ENCODE results near the gene FRMD3. TPM values are rescaled to one million over a fixed set of nuclear protein-coding genes. Genes with fewer than 3 reads are reported as not detected.

The FRMD3 gene
- total RNA-seq, 1 donor from 2014 or later = 0.34 TPM

DNA sequence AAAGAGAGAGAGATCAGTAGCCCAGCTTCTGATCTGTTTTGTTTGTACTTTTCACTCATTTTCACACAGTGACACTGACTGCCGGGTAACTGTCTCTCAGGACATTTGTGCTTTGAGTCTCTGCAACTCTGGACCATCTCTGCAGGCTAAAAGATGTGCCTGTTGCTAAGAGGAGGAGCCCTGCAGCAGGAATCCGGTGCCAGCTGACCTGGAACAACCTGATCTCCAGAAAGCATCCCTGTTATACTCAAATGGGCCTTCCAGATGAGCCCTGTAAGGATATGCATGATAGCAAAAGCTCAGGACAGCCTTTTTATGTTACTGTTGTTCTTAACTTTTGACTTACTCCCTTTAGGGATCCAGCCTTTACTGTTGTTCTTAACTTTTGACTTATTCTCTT is 304.6 kb downstream of the FRMD3 start:
- H3K27ac Mint-ChIP-seq = no peak overlapping the region
- intact Hi-C loops (cut with micrococcal nuclease) = no loop called here
- no peak for DNase-seq (ENCODE audit: low spot score)
- no peaks in the 10 kb centered on the region for H3K9me3 Mint-ChIP-seq
- no peaks in the 10 kb centered on the region for H3K4me1 Mint-ChIP-seq (ENCODE audit: low read depth)
- H3K36me3 Mint-ChIP-seq (ENCODE audit: low read depth) = no peaks in the 10 kb centered on the region
- no peak overlapping the region for H3K4me3 Mint-ChIP-seq
- H3K27me3 Mint-ChIP-seq (ENCODE audit: insufficient read depth) = no peaks in the 10 kb centered on the region

- DNase-seq (ENCODE audit: low spot score) = no peak
- intact Hi-C loops (cut with micrococcal nuclease) = no loop called here
- H3K9me3 Mint-ChIP-seq = no peaks in the 10 kb centered on the region
- no peak overlapping the region for H3K4me3 Mint-ChIP-seq
- no peaks in the 10 kb centered on the region for H3K27me3 Mint-ChIP-seq (ENCODE audit: insufficient read depth)
- no peaks in the 10 kb centered on the region for H3K36me3 Mint-ChIP-seq (ENCODE audit: low read depth)
- no peak overlapping the region for H3K27ac Mint-ChIP-seq
- no peaks in the 10 kb centered on the region for H3K4me1 Mint-ChIP-seq (ENCODE audit: low read depth)
Observed at GRCh38 chr9:83231039-83231438, 307.2 kb downstream of the FRMD3 start.

DNA sequence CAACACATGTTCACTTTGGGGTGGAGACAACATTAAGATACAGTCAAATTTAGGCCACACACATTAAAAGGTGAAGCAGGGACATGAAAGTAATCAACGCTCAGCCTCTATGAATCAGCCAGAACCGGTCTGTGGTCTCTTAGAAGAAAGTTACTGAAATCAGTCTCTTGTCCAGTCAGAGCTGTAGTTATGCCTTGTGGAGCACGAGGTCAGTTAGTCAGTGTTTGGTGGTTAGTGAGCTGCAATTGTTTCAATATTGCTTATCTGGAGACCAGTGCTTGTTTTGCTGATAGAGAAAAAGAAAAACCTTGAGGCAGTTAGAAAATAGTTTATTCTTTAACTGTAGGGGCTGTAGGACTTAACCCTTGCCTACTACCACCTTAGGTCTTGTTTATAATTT is 317.5 kb downstream of the FRMD3 start:
- Mint-ChIP-seq H3K36me3 (ENCODE audit: low read depth) (no peaks in the 10 kb centered on the region), H3K27ac (no peak overlapping the region), H3K4me3 (no peak overlapping the region), H3K4me1 (ENCODE audit: low read depth) (peaks cover 7% of the 10 kb centered on the region), H3K9me3 (no peaks in the 10 kb centered on the region), H3K27me3 (ENCODE audit: insufficient read depth) (peaks cover 20% of the 10 kb centered on the region)
- DNase-seq (ENCODE audit: low spot score) = no peak
- intact Hi-C loops (cut with micrococcal nuclease) = no loop called here

- Mint-ChIP-seq H3K4me3 (peak overlapping the region; percentile 85), H3K9me3 (no peaks in the 10 kb centered on the region), H3K27me3 (ENCODE audit: insufficient read depth) (peaks cover 20% of the 10 kb centered on the region), H3K36me3 (ENCODE audit: low read depth) (no peaks in the 10 kb centered on the region), H3K4me1 (ENCODE audit: low read depth) (peaks cover 7% of the 10 kb centered on the region), H3K27ac (no peak overlapping the region)
- DNase-seq (ENCODE audit: low spot score) = no peak
- intact Hi-C loops (cut with micrococcal nuclease) = no loop called here
Observed at GRCh38 chr9:83219924-83220438, 318.2 kb downstream of the FRMD3 start.

- H3K27me3 Mint-ChIP-seq (ENCODE audit: insufficient read depth) = peaks cover 20% of the 10 kb centered on the region
- DNase-seq (ENCODE audit: low spot score) = no peak
- peaks cover 7% of the 10 kb centered on the region for H3K4me1 Mint-ChIP-seq (ENCODE audit: low read depth)
- H3K4me3 Mint-ChIP-seq = peak overlapping the region; percentile 85
- no peaks in the 10 kb centered on the region for H3K9me3 Mint-ChIP-seq
- no peak overlapping the region for H3K27ac Mint-ChIP-seq
- intact Hi-C loops (cut with micrococcal nuclease) = no loop called here
- no peaks in the 10 kb centered on the region for H3K36me3 Mint-ChIP-seq (ENCODE audit: low read depth)
Observed at GRCh38 chr9:83219154-83219923, 318.9 kb downstream of the FRMD3 start.

GRCh38 chr9:83218411-83219090 is 319.6 kb downstream of the FRMD3 start:
- Mint-ChIP-seq H3K9me3 (no peaks in the 10 kb centered on the region), H3K27me3 (ENCODE audit: insufficient read depth) (peaks cover 20% of the 10 kb centered on the region), H3K4me3 (peak overlapping the region; percentile 44), H3K27ac (no peak overlapping the region), H3K36me3 (ENCODE audit: low read depth) (no peaks in the 10 kb centered on the region), H3K4me1 (ENCODE audit: low read depth) (peaks cover 7% of the 10 kb centered on the region)
- DNase-seq (ENCODE audit: low spot score) = no peak
- intact Hi-C loops (cut with micrococcal nuclease) = no loop called here

DNA sequence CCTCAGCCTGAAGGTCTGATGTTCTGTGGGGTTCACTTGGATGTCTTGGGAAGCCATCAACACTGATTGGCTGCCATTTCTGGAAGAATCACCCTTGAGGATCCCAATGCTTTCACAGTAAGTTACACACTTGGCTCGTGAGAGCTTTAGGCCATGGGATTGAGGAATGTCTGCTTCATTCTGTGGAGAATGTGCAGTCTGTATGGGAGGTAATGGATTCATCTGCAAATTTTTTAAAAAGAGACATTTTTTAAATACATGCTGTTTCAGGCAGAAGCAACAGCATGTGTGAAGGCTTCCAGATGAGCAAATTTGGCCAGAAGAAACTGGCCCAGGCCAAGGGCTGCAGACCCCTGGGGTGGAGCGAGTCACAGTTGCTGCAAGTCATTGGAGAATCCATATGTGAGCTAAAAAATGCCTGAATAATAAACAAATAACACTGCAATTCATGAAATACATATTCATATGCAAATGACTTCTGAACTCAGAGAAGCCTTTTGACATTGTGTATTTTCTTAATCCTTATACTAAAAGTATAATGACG is 328.9 kb downstream of the FRMD3 start:
- intact Hi-C loops (cut with micrococcal nuclease) = no loop called here
- no peak for DNase-seq (ENCODE audit: low spot score)
- Mint-ChIP-seq H3K27ac (no peak overlapping the region), H3K4me1 (ENCODE audit: low read depth) (no peaks in the 10 kb centered on the region), H3K4me3 (no peak overlapping the region), H3K9me3 (no peaks in the 10 kb centered on the region), H3K36me3 (ENCODE audit: low read depth) (no peaks in the 10 kb centered on the region), H3K27me3 (ENCODE audit: insufficient read depth) (no peaks in the 10 kb centered on the region)

DNA sequence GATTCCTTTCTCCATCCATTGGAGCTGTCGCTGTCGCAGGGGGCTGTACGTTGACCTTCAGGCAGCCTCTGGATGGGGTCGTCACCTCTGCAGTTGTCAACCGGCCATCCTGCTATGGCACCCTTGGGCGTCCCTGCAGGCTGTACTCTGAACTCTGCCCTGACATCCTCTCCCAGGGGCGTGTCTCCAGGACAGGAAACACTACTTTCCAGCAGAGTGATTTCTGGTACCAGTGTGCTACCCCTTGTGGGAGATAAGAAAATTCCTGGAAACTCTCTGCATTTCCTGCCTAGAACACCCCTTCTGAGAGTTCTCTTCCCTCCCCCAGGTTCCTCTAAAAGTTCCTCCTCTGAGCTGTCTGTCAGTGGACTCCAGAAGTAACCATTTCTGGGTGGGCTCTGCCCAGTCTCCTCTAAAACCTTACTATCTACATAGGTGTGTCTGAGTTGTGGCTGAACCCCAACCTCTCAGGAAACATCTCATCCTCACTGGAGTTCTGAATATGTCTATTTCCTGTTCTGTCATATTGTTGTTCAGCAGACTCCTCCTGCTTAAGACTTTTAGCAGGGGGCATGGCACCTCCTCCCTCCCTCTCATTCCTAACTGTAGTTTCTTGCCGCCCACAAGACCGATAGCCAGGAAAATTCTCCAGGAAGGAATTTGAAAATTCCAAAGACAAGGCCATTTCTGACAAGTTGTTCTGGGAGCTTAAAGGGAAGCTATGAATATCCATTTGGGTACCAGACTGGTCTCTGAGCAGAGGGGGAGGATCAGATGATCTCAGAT is 329.9 kb downstream of the FRMD3 start:
- no peak overlapping the region for H3K27ac Mint-ChIP-seq
- intact Hi-C loops (cut with micrococcal nuclease) = no loop called here

DNA sequence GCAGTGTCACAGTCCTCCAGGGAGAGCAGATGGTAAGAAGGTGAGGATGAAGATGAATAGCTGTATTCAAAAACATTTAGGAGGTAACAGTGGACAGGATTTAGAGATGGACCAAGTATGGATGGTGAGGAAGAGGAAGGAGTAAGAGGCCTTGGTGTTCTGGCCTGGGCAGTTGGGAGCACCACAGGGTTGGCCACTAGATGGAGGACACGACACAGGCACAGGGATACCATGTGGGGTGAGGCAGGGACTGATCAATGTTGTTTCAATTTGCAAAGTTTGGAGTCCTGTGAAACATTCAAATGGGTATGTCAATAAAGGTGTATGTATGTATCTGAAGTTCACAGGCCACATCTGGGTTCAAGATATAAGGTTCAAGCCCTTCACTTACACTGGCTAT is 334.2 kb downstream of the FRMD3 start:
- H3K9me3 Mint-ChIP-seq = no peaks in the 10 kb centered on the region
- H3K4me1 Mint-ChIP-seq (ENCODE audit: low read depth) = no peaks in the 10 kb centered on the region
- H3K27ac Mint-ChIP-seq = no peak overlapping the region
- no peaks in the 10 kb centered on the region for H3K27me3 Mint-ChIP-seq (ENCODE audit: insufficient read depth)
- H3K4me3 Mint-ChIP-seq = no peak overlapping the region
- H3K36me3 Mint-ChIP-seq (ENCODE audit: low read depth) = no peaks in the 10 kb centered on the region
- DNase-seq (ENCODE audit: low spot score) = no peak
- intact Hi-C loops (cut with micrococcal nuclease) = no loop called here

More for the DNA sequence above, 329.9 kb downstream of the FRMD3 start:
- no peaks in the 10 kb centered on the region for H3K4me1 Mint-ChIP-seq (ENCODE audit: low read depth)
- DNase-seq (ENCODE audit: low spot score) = no peak
- no peaks in the 10 kb centered on the region for H3K27me3 Mint-ChIP-seq (ENCODE audit: insufficient read depth)
- H3K36me3 Mint-ChIP-seq (ENCODE audit: low read depth) = no peaks in the 10 kb centered on the region
- no peak overlapping the region for H3K4me3 Mint-ChIP-seq
- H3K9me3 Mint-ChIP-seq = no peaks in the 10 kb centered on the region

GRCh38 chr9:83200531-83200930 is 337.7 kb downstream of the FRMD3 start:
- DNase-seq (ENCODE audit: low spot score) = no peak
- no peak overlapping the region for H3K4me3 Mint-ChIP-seq
- H3K27ac Mint-ChIP-seq = no peak overlapping the region
- H3K36me3 Mint-ChIP-seq (ENCODE audit: low read depth) = no peaks in the 10 kb centered on the region
- no peaks in the 10 kb centered on the region for H3K27me3 Mint-ChIP-seq (ENCODE audit: insufficient read depth)
- H3K4me1 Mint-ChIP-seq (ENCODE audit: low read depth) = no peaks in the 10 kb centered on the region
- no peaks in the 10 kb centered on the region for H3K9me3 Mint-ChIP-seq
- intact Hi-C loops (cut with micrococcal nuclease) = no loop called here

- Mint-ChIP-seq H3K9me3 (no peaks in the 10 kb centered on the region), H3K36me3 (ENCODE audit: low read depth) (no peaks in the 10 kb centered on the region), H3K4me1 (ENCODE audit: low read depth) (no peaks in the 10 kb centered on the region), H3K27me3 (ENCODE audit: insufficient read depth) (no peaks in the 10 kb centered on the region), H3K27ac (no peak overlapping the region), H3K4me3 (no peak overlapping the region)
- intact Hi-C loops (cut with micrococcal nuclease) = no loop called here
- no peak for DNase-seq (ENCODE audit: low spot score)
Observed at GRCh38 chr9:83199832-83200231, 338.4 kb downstream of the FRMD3 start.

GRCh38 chr9:83199240-83199639 is 339.0 kb downstream of the FRMD3 start:
- Mint-ChIP-seq H3K4me1 (ENCODE audit: low read depth) (no peaks in the 10 kb centered on the region), H3K4me3 (no peak overlapping the region), H3K27ac (no peak overlapping the region), H3K36me3 (ENCODE audit: low read depth) (no peaks in the 10 kb centered on the region), H3K9me3 (no peaks in the 10 kb centered on the region), H3K27me3 (ENCODE audit: insufficient read depth) (no peaks in the 10 kb centered on the region)
- intact Hi-C loops (cut with micrococcal nuclease) = no loop called here
- no peak for DNase-seq (ENCODE audit: low spot score)

GRCh38 chr9:83198371-83198770 is 339.8 kb downstream of the FRMD3 start:
- DNase-seq (ENCODE audit: low spot score) = no peak
- Mint-ChIP-seq H3K4me1 (ENCODE audit: low read depth) (no peaks in the 10 kb centered on the region), H3K27me3 (ENCODE audit: insufficient read depth) (peaks cover 2% of the 10 kb centered on the region), H3K9me3 (no peaks in the 10 kb centered on the region), H3K4me3 (no peak overlapping the region), H3K27ac (no peak overlapping the region), H3K36me3 (ENCODE audit: low read depth) (no peaks in the 10 kb centered on the region)
- intact Hi-C loops (cut with micrococcal nuclease) = no loop called here
